Measurements from ENCODE around the gene BRSK2.

BRSK2 gene

DNA sequence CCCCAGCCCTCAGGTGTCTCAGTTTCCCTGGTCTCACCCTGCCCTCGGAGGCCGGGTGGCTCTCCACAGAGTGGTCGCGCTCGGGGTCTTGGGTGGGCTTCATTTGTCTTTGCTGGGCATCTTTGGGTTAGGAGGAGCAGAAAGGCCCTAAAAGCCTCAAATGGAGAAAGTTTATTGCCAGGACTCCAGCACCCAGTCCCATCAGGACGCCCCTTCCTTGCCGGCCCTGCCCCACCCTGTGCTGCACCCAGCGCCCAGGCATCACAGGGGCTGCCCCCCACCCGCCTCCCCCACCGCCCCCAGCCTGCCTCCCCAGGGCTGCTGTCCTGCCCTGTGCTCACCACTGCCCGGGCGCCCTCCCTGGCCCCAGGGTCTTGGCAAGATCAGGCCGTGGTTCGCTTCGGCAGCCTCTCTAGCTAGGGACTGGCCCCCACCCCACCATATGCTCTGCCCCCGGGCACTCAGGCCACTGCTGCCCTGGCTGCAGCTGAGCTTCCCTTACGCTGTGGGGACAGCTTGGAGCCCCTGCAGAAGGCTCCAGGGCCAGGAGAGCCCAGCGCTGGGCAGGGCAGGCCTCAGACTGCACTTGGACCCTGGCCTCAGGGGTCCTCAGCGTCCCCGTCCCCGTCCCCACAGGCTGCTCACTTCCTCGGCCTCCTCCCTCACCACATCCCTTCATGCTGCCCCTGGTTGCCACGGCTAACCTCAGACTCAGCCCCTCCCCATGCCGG lies 65.5 kb downstream of the BRSK2 start:
- no peak for DNase-seq

GRCh38 chr11:1455763-1456060 lies 66.0 kb downstream of the BRSK2 start:
- no peak for DNase-seq

DNA sequence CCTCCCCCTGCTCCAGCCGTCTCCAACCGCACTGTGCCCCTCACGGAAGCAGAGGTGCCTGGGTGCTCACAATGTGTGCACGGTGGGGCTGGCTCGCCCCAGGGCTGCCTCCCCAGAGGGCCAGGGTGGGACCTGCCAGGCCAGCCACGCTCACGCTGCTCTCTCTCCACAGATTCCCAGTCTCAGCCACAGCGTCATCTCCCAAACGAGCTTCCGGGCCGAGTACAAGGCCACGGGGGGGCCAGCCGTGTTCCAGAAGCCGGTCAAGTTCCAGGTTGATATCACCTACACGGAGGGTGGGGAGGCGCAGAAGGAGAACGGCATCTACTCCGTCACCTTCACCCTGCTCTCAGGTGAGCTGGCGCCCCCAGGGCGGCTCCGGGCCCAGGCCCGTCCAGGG lies 66.4 kb downstream of the BRSK2 start:
- no peak for DNase-seq

GRCh38 chr11:1456596-1457325 lies 67.0 kb downstream of the BRSK2 start:
- DNase-seq = no peak

- no peak for DNase-seq
These were observed 67.6 kb downstream of the BRSK2 start for GRCh38 chr11:1457326-1457680.

DNA sequence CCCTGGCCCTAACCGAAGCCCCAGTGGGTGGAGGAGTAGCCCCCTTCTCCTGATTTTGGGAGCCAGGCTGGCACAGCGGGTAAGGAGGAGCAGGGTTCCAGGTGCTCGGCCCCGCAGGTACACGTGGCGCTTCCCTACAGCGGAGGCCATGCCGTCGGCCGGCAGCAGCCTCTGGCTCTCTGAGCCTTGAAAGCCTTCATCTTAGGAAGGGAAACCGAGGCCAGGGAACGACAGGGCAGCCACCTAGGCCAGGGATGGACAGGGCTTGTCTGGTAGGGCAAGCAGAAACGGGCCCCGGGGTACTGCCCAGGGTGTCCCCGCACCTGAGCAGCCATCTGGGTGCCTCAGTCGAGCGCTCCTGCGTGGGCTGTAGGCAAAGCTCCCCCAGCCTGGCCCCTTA lies 68.1 kb downstream of the BRSK2 start:
- DNase-seq = no peak

DNA sequence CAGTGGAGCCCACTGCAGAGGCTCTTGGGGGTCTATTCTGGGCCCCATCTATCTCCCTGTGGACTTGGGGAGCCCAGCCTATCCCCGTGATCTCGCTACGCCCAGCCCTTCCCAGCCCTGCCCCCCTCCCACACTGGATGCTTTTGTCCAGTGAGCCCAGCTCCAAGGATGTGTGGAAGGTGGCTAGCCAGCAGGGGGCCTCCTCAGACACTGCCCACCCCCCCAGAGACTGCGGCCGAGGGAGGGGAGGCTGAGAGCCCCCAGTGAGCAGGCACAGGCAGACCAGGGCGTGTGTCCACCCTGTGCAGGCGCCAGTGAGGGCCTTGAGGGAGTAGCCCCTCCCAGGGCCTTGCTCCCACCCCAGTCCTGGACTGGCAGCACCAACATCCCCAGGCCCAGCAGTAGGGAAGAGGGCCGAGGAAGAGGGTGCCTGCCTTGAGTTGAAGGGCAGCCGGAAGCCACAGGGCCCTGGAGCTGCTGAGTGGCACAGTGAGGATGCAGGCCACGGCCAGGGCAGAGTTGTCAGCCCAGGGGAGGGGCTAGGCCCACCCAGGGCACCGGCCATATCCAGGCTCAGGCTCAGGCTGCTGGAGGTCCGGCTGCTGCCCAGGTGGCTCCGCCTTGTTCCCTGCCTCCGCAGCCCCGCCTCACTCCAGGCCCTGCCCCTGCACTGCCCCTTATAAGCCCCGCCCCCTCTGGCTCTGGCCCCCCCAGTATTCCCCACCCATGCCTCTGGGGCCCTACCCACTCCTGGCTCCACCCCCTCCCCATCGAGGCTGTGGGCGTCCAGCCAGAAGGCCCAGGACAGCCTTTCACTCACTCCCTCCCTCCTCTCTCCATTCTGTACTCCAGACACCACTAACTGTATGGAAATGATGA lies 68.8 kb downstream of the BRSK2 start:
- DNase-seq = no peak

- DNase-seq = no peak
These were observed 69.5 kb downstream of the BRSK2 start for GRCh38 chr11:1459219-1459575.

GRCh38 chr11:1459764-1460395 lies 70.1 kb downstream of the BRSK2 start:
- no peak for DNase-seq

GRCh38 chr11:1460396-1460985 lies 70.8 kb downstream of the BRSK2 start:
- no peak for DNase-seq

DNA sequence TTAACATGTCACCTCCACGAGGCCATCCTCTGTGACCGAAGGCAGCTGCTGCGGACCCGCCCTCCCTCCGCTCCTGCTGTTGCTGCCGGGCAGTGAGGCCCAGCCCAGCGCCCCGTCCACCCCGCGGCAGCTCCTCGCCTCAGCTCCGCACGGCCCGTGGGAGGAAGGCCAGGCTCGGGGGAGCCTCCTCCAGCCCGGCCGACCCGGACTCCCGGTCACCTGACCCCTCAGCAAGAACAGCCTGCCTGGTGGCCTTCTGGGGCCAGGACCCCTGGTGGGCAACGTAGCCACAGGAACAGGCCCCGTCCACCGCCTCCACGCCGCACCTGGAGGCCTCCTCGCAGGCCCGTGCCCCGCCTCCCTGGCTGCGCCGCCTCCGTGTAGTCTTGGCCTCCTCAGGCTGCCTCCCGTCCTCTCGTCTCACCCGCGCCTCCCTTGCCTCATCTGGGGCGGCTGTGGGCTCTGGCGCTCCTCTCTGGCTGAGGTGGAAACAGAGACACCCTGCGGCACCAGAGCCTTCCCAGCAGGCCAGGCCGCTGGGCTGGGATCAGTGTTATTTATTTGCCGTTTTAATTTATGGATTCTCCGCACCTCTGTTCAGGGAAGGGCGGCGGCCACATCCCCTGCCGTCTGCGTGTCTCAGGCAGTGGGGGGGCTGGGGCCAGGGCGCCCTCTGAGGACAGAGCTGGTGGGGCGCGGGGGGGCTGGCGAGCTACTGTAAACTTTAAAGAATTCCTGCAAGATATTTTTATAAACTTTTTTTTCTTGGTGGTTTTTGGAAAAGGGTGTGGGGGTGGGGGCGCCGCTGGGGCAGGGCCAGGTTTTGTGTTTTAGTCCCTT lies 71.5 kb downstream of the BRSK2 start:
- no peak for DNase-seq

- no peak for DNase-seq
These were observed 72.3 kb downstream of the BRSK2 start for GRCh38 chr11:1461826-1462697.

GRCh38 chr11:1462698-1462975 lies 72.9 kb downstream of the BRSK2 start:
- DNase-seq = no peak

- no peak for DNase-seq
These were observed 73.3 kb downstream of the BRSK2 start for GRCh38 chr11:1463056-1463455.

DNA sequence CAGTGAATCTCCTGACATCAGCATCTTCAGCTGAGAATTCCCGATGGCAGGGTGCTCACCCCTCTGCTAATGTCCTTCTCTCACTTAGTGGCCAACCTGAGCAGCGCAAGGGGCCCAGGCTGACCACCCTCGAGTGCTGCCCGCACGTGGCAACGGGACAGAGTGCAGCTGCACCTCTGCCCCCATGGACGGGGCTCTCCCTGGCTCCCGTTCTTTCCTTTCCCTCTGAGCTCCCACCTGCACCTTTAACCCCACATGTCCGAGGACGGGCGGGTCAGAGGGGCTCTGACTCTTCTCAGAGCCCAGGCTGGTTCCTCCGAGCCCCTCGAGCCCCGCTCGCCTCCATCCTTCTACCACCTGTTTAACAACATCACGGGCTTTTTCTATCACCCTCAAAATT lies 77.0 kb downstream of the BRSK2 start:
- DNase-seq = no peak

- no peak for DNase-seq
These were observed 77.5 kb downstream of the BRSK2 start for GRCh38 chr11:1467270-1467669.

- DNase-seq = no peak
These were observed 78.3 kb downstream of the BRSK2 start for GRCh38 chr11:1468002-1468401.

DNA sequence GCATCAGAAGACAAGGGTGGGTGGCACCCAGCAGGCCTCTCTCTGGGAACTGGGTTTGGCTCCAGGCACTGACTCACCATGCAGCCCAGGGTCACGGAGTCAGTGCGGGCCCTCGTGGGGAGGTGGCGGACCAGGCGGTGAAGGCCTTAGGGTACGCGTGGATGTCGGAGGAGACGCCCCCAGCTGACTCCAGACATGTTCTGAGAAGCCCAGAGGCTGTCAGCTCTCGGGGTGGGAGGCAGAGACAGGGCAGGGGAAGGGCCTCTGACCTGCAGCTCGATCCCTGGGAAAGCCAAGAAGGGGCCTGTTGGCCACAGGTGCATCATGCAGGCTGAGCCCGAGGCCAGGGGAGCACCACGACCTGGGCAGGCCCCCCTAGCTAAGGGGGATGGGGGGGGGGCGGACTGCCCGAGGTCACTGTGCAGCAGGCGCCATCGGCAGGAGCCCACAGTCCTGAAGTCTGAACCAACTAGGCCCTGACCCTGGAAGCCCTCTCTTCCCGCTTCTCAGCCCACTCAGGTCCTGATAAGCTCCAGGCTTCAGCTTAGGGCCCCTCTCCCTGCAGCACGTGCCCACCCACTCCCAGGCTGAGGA lies 78.8 kb downstream of the BRSK2 start:
- no peak for DNase-seq

GRCh38 chr11:1469287-1469910 lies 79.7 kb downstream of the BRSK2 start:
- DNase-seq = no peak

DNA sequence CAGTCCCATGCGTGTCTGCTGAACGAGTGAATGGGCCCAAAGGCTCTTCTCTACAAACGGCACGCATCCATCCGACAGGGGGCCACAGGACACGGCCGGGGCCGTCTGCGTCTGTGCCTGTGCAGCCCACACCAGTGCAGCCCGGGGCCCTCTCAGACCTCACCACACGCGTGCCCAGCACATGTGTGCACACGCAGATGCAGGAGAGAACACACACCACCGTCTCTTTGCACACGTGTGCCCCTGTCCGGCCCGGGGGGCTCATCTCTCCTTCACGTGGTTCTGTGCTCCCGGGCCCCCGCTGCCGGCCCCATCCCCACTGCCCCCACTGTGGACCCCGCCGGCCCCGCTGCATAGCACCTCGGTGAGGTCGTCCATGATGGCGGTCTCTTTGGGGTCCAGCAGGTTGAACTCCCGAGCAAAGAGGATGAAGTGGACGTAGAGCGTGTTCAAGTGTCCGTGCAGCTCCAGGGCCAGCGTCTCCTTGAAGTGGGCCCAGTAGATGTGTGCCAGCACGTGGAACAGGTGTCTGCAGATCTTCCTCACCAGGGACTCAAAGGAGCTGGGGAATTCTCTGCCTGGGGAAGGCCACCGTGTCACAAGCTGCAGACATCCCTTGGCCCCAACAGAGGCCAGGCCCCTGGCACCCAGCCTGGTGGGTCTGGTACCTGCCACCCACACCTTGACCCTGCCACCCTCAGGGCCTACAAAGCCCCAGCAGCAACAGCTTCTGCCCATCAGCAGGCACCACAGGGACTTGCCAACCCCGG lies 80.4 kb downstream of the BRSK2 start:
- DNase-seq = no peak
